PFSK-1 (cell line): Measurements from ENCODE around the gene KRTAP26-1.

Source experiments
- POLR2AphosphoS5 ChIP-seq: IDR thresholded peaks from 2 replicates; pipeline ENCODE4 v1.6.1; 2012; ENCODE audit warnings: low read depth, mild to moderate bottlenecking, control low read depth, low read length, moderate library complexity
- REST ChIP-seq, 2 experiments: IDR thresholded peaks; 2 replicates each; pipeline versions ENCODE4 v1.6.1 to v1.8.0; 2011 to 2012; ENCODE audit warnings: low read depth in 2 of 2, low read length in 2 of 2, control low read depth in 1 of 2, inconsistent platforms in 1 of 2, mild to moderate bottlenecking in 1 of 2, moderate library complexity in 1 of 2; ENCODE audit not compliant: insufficient read depth in 1 of 2
- TAF1 ChIP-seq: IDR thresholded peaks from 2 replicates; pipeline ENCODE4 v1.6.1; 2012; ENCODE audit warnings: low read length, control low read depth, borderline replicate concordance; ENCODE audit not compliant: insufficient read depth

- TF ChIP-seq POLR2AphosphoS5 (no peak), TAF1 (no peak), REST (IDR thresholded peaks at IDR 0.05; ENCODE audit: insufficient read depth in 1 of 2, low read depth in 2 of 2, low read length in 2 of 2) (no peak)
Observed at GRCh38 chr21:30332681-30333080, 12.6 kb upstream of the KRTAP26-1 start.
